Muscle layer of duodenum (tissue), 2 donors: Measurements from ENCODE around the gene RASGRP4.

Experiments used
- H3K27ac ChIP-seq: one replicate; pipeline ENCODE4 v1.7.0; 2013; ENCODE audit warnings: mild to moderate bottlenecking, low read length
- H3K27me3 ChIP-seq: one replicate; pipeline ENCODE4 v1.7.0; 2013; ENCODE audit warnings: low read depth, mild to moderate bottlenecking, control low read depth, low read length
- H3K36me3 ChIP-seq, 2 donors: one replicate each; pipeline ENCODE4 v1.7.0; 2013; ENCODE audit warnings: low read length in 2 of 2, control low read depth in 1 of 2, mild to moderate bottlenecking in 1 of 2; ENCODE audit not compliant: insufficient read depth in 2 of 2, control insufficient read depth in 1 of 2
- H3K4me1 ChIP-seq, 2 donors: one replicate each; pipeline ENCODE4 v1.7.0; 2013; ENCODE audit warnings: low read length in 2 of 2, mild to moderate bottlenecking in 2 of 2, control low read depth in 1 of 2, moderate library complexity in 1 of 2; ENCODE audit not compliant: insufficient read depth in 2 of 2, control insufficient read depth in 1 of 2
- H3K4me3 ChIP-seq, 2 donors: one replicate each; pipeline ENCODE4 v1.7.0; 2013; ENCODE audit warnings: low read length in 2 of 2, low read depth in 1 of 2, mild to moderate bottlenecking in 1 of 2
- H3K9me3 ChIP-seq, 2 donors: one replicate each; pipeline ENCODE4 v1.7.0; 2013; ENCODE audit warnings: low read length in 2 of 2, control low read depth in 1 of 2, mild to moderate bottlenecking in 1 of 2; ENCODE audit not compliant: control insufficient read depth in 1 of 2
- donor health status: healthy.

RASGRP4 gene

GRCh38 chr19:38444026-38444425 is 18.0 kb upstream of the RASGRP4 start:
- Histone ChIP-seq H3K4me1 (no peaks in the 10 kb centered on the region), H3K9me3 (no peaks in the 10 kb centered on the region), H3K27ac (no peak overlapping the region), H3K36me3 (no peaks in the 10 kb centered on the region), H3K4me3 (no peak overlapping the region), H3K27me3 (no peaks in the 10 kb centered on the region)

GRCh38 chr19:38443458-38443999 is 17.5 kb upstream of the RASGRP4 start:
- Histone ChIP-seq H3K27me3 (no peaks in the 10 kb centered on the region), H3K27ac (no peak overlapping the region), H3K4me3 (no peak overlapping the region), H3K9me3 (no peaks in the 10 kb centered on the region), H3K4me1 (no peaks in the 10 kb centered on the region), H3K36me3 (no peaks in the 10 kb centered on the region)

DNA sequence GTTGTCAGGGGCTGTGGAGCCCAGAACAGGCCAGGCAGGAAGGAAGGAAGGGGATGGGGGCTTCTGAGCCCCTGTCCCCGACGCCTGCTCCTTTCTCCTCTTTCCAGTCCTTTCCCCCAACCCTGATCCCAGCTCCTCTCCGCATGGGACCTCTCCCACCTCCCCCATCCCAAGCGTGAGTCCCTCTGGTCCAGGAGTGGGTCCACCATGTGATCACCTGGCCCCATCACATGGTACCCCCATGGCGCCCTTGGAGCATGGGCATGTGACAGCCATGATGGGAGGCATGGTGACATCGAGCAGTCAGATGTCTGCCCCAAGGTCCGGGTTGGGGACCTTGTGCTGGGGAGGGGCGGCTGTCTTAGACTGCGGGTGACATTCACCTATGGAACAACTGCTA is 16.7 kb upstream of the RASGRP4 start:
- H3K36me3 ChIP-seq = no peaks in the 10 kb centered on the region
- no peaks in the 10 kb centered on the region for H3K27me3 ChIP-seq
- no peak overlapping the region for H3K4me3 ChIP-seq
- H3K27ac ChIP-seq = no peak overlapping the region
- no peaks in the 10 kb centered on the region for H3K9me3 ChIP-seq
- no peaks in the 10 kb centered on the region for H3K4me1 ChIP-seq

DNA sequence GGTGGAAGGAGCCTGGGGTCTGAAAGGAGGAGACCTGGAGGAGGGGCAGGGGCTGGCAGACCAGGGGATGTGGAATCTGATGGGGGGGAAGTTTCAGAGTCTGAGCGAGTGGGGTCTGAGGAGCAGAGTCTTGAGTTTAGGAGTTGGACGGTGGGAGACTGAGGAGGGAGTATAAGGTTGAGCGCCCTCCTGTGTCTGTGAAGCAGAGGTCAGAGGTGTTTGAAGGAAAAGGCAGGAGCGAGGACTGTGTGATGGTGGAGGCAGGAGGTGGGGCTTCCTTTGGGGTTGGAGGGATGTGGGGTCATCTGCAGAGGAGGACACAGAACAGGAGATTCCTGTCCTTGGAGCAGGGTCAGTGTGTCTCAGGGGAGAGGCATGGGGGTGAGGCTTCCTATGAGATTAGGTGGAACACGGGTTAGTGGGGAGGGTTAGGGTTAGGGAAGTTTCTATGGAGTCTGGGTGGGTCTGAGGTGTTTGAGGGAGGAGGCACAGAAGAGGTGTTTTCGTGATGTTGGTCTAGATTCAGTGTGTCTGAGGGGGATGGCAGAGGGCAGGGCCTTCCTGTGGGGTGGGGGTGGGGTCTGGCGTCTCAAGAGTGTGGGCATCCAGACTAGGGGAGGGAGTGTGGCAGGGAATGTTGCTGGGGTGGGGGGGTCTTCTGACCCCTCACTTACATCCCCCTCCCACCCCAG is 15.8 kb upstream of the RASGRP4 start:
- Histone ChIP-seq H3K36me3 (no peaks in the 10 kb centered on the region), H3K4me1 (no peaks in the 10 kb centered on the region), H3K27me3 (no peaks in the 10 kb centered on the region)

DNA sequence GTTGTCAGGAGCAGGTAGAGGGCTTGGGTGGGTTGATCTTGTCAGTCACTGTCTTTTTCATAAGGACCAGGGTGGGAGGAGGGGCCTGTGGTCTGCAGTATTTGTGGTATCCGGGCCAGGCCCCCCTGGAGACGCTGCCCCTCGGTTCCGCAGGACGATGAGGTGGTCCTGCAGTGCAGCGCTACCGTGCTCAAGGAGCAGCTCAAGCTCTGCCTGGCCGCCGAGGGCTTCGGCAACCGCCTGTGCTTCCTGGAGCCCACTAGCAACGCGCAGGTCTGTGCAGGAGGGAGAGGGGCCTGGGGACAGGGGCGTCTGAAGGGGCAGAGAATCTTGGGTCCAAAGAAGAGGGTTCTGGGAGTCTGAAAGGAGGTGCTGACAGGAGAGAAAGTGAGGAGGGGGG is 14.6 kb upstream of the RASGRP4 start:
- H3K27ac ChIP-seq = no peak overlapping the region
- no peaks in the 10 kb centered on the region for H3K27me3 ChIP-seq
- H3K4me1 ChIP-seq = no peaks in the 10 kb centered on the region
- H3K9me3 ChIP-seq = no peaks in the 10 kb centered on the region
- H3K4me3 ChIP-seq = no peak overlapping the region
- no peaks in the 10 kb centered on the region for H3K36me3 ChIP-seq

More for the DNA sequence above, 15.8 kb upstream of the RASGRP4 start:
- Histone ChIP-seq H3K4me3 (no peak overlapping the region), H3K27ac (no peak overlapping the region), H3K9me3 (no peaks in the 10 kb centered on the region)

DNA sequence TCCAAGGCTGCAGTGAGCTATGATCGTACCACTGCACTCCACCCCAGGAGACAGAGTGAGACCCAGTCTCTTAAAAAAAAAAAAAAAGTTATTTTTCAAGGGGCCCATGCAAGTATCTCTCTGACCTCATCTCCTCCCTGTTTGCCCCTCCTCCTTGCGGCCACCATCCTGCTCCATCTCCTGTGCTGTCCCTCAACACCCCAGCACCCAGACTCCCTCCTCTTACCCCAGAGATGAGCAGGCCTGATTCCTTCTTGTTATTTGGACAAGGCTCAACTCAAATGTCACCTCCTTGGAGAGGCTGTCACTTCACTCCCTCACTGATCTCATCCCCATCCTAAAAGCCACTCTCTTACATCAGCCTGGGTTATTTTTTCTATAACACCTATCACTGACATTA is 11.9 kb upstream of the RASGRP4 start:
- H3K27me3 ChIP-seq = peaks cover 14% of the 10 kb centered on the region
- no peaks in the 10 kb centered on the region for H3K9me3 ChIP-seq
- H3K4me1 ChIP-seq = peaks cover 0 to 5% of the 10 kb centered on the region in 2 donors
- no peak overlapping the region for H3K27ac ChIP-seq
- no peak overlapping the region for H3K4me3 ChIP-seq
- H3K36me3 ChIP-seq = no peaks in the 10 kb centered on the region

GRCh38 chr19:38437295-38437694 is 11.3 kb upstream of the RASGRP4 start:
- H3K4me3 ChIP-seq = no peak overlapping the region
- H3K4me1 ChIP-seq = peaks cover 0 to 5% of the 10 kb centered on the region in 2 donors
- no peaks in the 10 kb centered on the region for H3K9me3 ChIP-seq
- no peak overlapping the region for H3K27ac ChIP-seq
- H3K27me3 ChIP-seq = peaks cover 14% of the 10 kb centered on the region
- no peaks in the 10 kb centered on the region for H3K36me3 ChIP-seq

DNA sequence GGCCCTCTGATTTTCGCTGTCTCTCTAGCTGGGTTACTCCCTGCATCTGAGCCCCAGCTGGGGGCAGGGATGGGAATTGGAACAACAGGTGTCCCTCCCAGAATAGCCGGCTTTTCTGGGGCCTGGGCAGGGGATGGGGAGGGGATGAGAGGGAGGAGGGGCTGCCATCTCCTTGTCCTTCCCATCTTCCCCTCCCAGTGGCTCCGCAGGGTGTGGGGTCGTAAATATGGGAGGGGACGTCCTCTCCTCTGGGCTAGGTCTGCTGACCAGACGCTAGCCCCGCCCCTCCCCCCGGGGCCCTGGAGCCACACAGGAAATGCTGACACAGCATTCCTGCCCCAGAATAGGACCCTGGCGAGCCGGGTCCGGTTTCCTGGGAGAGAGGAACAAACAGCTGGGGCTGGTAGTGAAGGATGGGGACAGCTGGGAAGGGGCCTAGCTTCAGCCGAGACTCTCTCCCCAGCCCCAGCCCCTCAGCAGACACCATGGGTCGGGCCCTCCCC is 8.6 kb upstream of the RASGRP4 start:
- peaks cover 14% of the 10 kb centered on the region for H3K27me3 ChIP-seq
- H3K36me3 ChIP-seq = no peaks in the 10 kb centered on the region
- H3K4me3 ChIP-seq = peak overlapping the region in 1 of 2 donors; percentile 18
- no peak overlapping the region for H3K27ac ChIP-seq
- no peaks in the 10 kb centered on the region for H3K9me3 ChIP-seq
- peaks cover 0 to 5% of the 10 kb centered on the region in 2 donors for H3K4me1 ChIP-seq

DNA sequence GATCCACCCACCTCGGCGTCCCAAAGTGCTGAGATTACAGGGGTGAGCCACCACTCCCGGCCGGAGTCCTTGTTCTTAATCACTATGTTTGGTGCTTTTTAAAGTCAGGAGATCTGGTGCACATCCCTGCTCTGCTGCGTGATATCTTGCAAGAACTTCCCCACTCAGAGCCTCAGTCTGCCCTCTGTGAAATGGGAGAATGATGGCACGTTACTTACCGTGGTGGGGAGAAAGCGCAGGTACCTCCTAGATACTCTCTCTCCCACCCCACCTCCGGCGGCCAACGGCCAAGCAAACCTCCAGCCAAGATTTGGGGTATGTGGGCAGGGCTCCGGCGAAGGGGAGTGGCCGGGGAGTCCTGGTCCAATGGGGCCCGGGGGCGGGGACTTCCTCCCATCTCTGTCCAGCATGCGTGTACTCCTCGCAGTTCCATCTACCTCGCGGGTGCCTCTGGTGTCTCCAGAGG is 7.3 kb upstream of the RASGRP4 start, which contains the start of gene RYR1:
RYR1 (plus strand) TSS at position 424 of the 466 bp plus-strand sequence. CDS start 139 bp downstream, outside the sequence.
- Histone ChIP-seq H3K9me3 (no peaks in the 10 kb centered on the region), H3K4me3 (peak within 1 kb of the TSS in 1 of 2 donors; percentile 18), H3K36me3 (no peaks in the 10 kb centered on the region), H3K27me3 (peaks cover 14% of the 10 kb centered on the region), H3K27ac (no peak within 1 kb of the TSS), H3K4me1 (peaks cover 0 to 5% of the 10 kb centered on the region in 2 donors)

GRCh38 chr19:38430931-38431330 is 4.9 kb upstream of the RASGRP4 start:
- Histone ChIP-seq H3K9me3 (no peaks in the 10 kb centered on the region), H3K36me3 (no peaks in the 10 kb centered on the region), H3K27me3 (peaks cover 14% of the 10 kb centered on the region), H3K27ac (no peak overlapping the region), H3K4me3 (no peak overlapping the region), H3K4me1 (peaks cover 0 to 5% of the 10 kb centered on the region in 2 donors)

DNA sequence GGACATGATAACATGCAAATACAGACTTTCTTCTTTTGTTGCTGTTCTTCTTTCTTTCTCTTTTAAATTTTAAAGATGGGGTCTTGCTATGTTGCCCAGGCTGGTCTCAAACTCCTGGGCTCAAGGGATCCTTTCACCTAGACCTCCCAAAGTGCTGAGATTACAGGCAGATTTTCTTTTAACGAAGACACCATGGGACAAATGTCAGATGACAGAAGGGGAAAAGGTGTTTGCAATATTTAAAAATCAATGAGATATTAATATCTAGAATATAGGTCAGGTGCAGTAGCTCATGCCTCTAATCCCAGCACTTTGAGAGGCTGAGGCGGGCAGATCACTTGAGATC is 3.8 kb upstream of the RASGRP4 start:
- Histone ChIP-seq H3K9me3 (no peaks in the 10 kb centered on the region), H3K27ac (no peak overlapping the region), H3K27me3 (peaks cover 10% of the 10 kb centered on the region), H3K4me1 (peaks cover 0 to 5% of the 10 kb centered on the region in 2 donors), H3K4me3 (no peak overlapping the region), H3K36me3 (no peaks in the 10 kb centered on the region)
